NOMO-1 treated with DMSO at 0.1 percent for 48 hours (cell line): Measurements from ENCODE around the gene PDXDC1.
"Not testable (repeated sequence)": the region's sequence is repeated elsewhere in the genome, so short reads cannot be mapped to it uniquely, and the experiment has no call there.

ENCODE experiments used
- DNase-seq: peaks from one replicate; lab custom pipeline; 2025; ENCODE audit not compliant: unreplicated experiment; lab: John Stamatoyannopoulos, UW

PDXDC1 gene

GRCh38 chr16:15148831-15149230 lies 174.0 kb downstream of the PDXDC1 start:
- not testable (repeated sequence) for DNase-seq

DNA sequence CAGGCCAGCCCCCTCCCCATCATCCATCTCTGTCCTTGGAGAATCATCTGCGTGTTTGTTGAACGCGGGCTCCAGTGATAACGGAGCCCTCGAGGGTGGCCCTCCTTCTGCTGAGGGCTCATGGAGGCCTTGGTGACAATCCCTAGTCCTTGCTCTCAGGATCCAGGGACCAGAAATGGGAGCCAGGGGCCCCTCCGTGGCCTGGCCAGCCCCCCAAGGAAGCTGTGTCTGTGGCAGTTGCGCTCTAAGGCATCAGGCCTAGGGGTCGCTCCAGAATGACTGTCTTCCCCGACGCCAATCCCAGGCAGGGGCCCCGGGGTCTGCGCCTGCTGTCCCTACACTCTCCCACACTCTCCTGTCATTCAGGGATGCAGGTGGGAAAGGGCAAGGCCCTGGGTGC lies 174.4 kb downstream of the PDXDC1 start:
- DNase-seq, result not testable (repeated sequence)

- not testable (repeated sequence) for DNase-seq
Observed at GRCh38 chr16:15154005-15154404, 179.2 kb downstream of the PDXDC1 start.

- DNase-seq, result peak; percentile 84
Observed at GRCh38 chr16:15154650-15155562, 180.1 kb downstream of the PDXDC1 start.

GRCh38 chr16:15157644-15158043 lies 182.8 kb downstream of the PDXDC1 start:
- DNase-seq, result not testable (repeated sequence)

DNA sequence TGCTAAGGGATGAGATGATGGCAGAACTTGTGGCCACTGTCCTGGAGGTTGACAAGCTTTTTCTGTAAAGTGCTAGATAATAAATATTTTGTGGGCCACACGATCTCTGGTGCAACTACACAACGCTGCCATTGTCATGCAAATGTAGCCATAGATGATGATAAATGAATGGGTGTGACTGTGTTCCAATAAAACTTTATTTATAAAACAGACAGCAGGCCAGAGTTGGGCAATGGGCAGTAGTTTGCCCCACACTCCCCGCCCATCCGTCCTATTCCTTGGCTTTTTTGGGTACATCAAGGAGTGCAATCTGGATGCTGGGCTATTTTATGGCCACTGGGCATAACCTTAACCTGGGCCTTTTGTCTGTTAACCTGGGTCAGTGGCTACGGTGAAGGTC lies 184.8 kb downstream of the PDXDC1 start:
- DNase-seq, result not testable (repeated sequence)

DNA sequence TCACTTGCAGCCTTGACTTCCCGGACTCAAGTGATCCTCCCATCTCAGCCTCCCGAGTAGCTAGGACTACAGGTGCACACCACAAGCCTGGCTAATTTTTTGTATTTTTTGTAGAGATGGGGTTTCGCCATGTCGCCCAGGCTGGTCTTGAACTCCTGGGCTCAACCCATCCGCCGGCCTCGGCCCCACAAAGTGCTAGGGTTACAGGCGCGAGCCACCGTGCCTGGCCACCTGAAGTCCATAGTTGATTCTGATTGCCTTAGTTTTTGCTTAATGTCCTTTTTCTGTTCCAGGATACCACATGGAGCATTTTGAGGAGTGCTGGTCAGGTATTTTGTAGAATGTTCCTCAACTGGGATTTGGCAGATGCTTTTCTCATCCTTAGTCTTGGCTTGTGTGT lies 185.7 kb downstream of the PDXDC1 start:
- not testable (repeated sequence) for DNase-seq

- DNase-seq, result not testable (repeated sequence)
Observed at GRCh38 chr16:15163055-15163454, 188.2 kb downstream of the PDXDC1 start.

- not testable (repeated sequence) for DNase-seq
Observed at GRCh38 chr16:15166177-15166576, 191.4 kb downstream of the PDXDC1 start.

DNA sequence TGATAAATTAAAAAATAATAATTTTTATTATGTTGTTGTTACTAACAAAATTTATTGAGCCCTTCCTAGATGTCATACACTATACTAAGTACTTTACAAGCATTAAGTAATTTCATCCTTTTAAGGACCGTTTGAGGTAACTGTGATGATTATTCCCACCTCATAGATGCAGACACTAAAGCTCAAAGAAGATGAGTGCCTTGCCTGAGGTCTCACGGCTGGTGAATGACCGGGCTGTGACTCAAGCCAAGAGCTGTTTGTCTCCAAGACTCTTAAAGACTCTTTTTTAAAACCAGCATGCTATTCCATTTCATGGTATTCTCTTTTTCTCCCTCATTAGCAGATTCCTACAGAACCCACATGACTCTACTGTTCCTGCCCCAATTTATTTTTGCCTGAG lies 193.5 kb downstream of the PDXDC1 start:
- DNase-seq, result not testable (repeated sequence)

GRCh38 chr16:15168953-15169652 lies 194.3 kb downstream of the PDXDC1 start:
- not testable (repeated sequence) for DNase-seq

DNA sequence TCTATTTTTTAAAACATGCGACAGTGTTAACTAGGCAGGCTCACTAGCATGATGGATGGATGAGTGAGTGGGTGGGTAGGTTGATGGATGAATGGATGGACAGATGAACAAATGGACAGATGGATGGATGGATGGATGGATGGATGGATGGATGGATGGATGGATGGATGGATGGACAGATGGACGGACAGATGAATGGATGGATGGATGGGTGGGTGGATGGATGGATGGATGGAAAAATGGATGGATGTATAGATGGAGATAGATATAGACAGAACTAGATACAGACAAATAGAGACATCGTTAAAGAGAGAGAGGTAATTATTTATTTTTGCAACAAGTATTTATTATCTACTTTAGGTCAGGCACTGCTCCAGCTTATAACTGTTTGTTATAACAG lies 205.1 kb downstream of the PDXDC1 start:
- not testable (repeated sequence) for DNase-seq

GRCh38 chr16:15180946-15181345 lies 206.1 kb downstream of the PDXDC1 start:
- DNase-seq, result not testable (repeated sequence)

DNA sequence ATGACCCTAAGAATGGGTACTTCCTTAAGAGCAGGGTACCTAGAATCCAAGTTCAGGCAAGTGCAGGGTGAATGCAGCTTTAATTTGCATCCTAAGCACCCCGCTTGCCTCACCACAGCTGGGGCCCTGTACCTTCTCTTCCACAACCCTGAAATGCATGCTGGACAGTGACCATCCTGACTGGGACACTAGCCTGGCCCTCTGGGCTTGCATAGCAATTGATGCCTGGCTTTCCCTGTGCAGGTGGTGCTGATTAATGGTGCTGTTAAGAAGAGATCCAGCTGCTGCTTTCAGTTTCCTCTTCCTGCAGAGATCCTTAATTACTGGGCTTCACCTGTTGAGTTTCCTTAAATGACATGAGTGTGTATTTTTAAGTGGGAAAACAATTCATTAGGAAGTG lies 209.2 kb downstream of the PDXDC1 start:
- not testable (repeated sequence) for DNase-seq
